SK-N-SH (cell line): ENCODE data around the gene ZNF697. TPM values are rescaled to one million over a fixed set of nuclear protein-coding genes. Genes with fewer than 3 reads are reported as not detected.

ENCODE experiments used
- CTCF ChIA-PET: fragments of 300-600, 350-600 bp; formaldehyde crosslinking; extraction: SDS; loops from one replicate; lab custom pipeline; 2021; lab: Yijun Ruan, JAX
- POLR2A ChIA-PET: fragments of 350-600 bp; sonication (Branson Sonifier 250); formaldehyde crosslinking; extraction: SDS; loops from one replicate; lab custom pipeline; 2020; ENCODE audit warnings: antibody characterized with exemption, inconsistent platforms; lab: Yijun Ruan, JAX
- DNase-seq: peaks from one replicate; pipeline ENCODE4 v3.0.0; 2012
- H2AFZ ChIP-seq: fragments of 200-600 bp; sonication (generic); 2 replicates; pipeline ENCODE4 v1.8.1; 2016; ENCODE audit warnings: antibody characterized with exemption, mild to moderate bottlenecking, low read depth
- H3F3A ChIP-seq: fragments of 200-600 bp; sonication (generic); replicated peaks from 2 replicates; pipeline ENCODE3; 2016; ENCODE audit warnings: antibody characterized with exemption, mild to moderate bottlenecking; ENCODE audit not compliant: insufficient read depth
- H3K27ac ChIP-seq, 2 experiments: fragments of 200-500 bp in 1 of 2; fragments of 200-600 bp in 1 of 2; sonication (Bioruptor generic) in 1 of 2; sonication (generic), shearing (Covaris generic) in 1 of 2; 2 replicates each; pipeline versions ENCODE4 v1.5.1 to v1.6.1; 2014 to 2016; ENCODE audit warnings: low read depth in 2 of 2, inconsistent platforms in 1 of 2, low read length in 1 of 2, mild to moderate bottlenecking in 1 of 2, mixed read lengths in 1 of 2
- H3K27me3 ChIP-seq: fragments of 200-600 bp; sonication (generic), shearing (Covaris generic); 2 replicates; pipeline ENCODE4 v1.6.1; 2016; ENCODE audit warnings: mixed run types; ENCODE audit not compliant: insufficient read depth
- H3K36me3 ChIP-seq, 2 experiments: fragments of 200-500 bp in 1 of 2; fragments of 200-600 bp in 1 of 2; sonication (Bioruptor generic) in 1 of 2; sonication (generic) in 1 of 2; replicated peaks in 1 of 2; 2 replicates each; pipeline versions ENCODE3 to v1.5.1; 2014 to 2016; ENCODE audit warnings: low read length in 1 of 2, mild to moderate bottlenecking in 1 of 2; ENCODE audit not compliant: insufficient read depth in 2 of 2, control insufficient read depth in 1 of 2
- H3K4me1 ChIP-seq, 2 experiments: fragments of 200-500 bp in 1 of 2; fragments of 200-600 bp in 1 of 2; sonication (Bioruptor generic) in 1 of 2; sonication (generic), shearing (Covaris generic) in 1 of 2; 2 replicates each; pipeline versions ENCODE4 v1.5.1 to v1.6.1; 2014 to 2016; ENCODE audit warnings: low read depth in 1 of 2, low read length in 1 of 2, mixed run types in 1 of 2; ENCODE audit not compliant: insufficient read depth in 2 of 2, control insufficient read depth in 1 of 2
- H3K4me2 ChIP-seq: fragments of 200-600 bp; sonication (generic), shearing (Covaris generic); 2 replicates; pipeline ENCODE4 v1.6.1; 2017; ENCODE audit warnings: mixed run types
- H3K4me3 ChIP-seq, 2 experiments: fragments of 200-500 bp in 1 of 2; fragments of 200-600 bp in 1 of 2; sonication (Bioruptor generic) in 1 of 2; sonication (generic), shearing (Covaris generic) in 1 of 2; 2 replicates each; pipeline versions ENCODE4 v1.5.1 to v1.8.1; 2014 to 2016; ENCODE audit warnings: low read depth in 2 of 2, inconsistent platforms in 1 of 2, low read length in 1 of 2, mild to moderate bottlenecking in 1 of 2, mixed read lengths in 1 of 2, moderate library complexity in 1 of 2
- H3K79me2 ChIP-seq: fragments of 200-600 bp; sonication (generic); 2 replicates; pipeline ENCODE4 v1.8.1; 2017; ENCODE audit warnings: mild to moderate bottlenecking; ENCODE audit not compliant: insufficient read depth
- H3K9ac ChIP-seq: fragments of 200-600 bp; sonication (generic); 2 replicates; pipeline ENCODE4 v1.6.1; 2017; ENCODE audit warnings: mixed run types
- H3K9me2 ChIP-seq: fragments of 200-600 bp; sonication (generic); 2 replicates; pipeline ENCODE4 v1.6.1; 2017; ENCODE audit warnings: mixed run types
- H3K9me3 ChIP-seq: fragments of 200-600 bp; sonication (generic); 2 replicates; pipeline ENCODE4 v1.6.1; 2017; ENCODE audit warnings: mixed run types, mild to moderate bottlenecking, moderate library complexity
- H4K20me1 ChIP-seq: fragments of 200-600 bp; sonication (generic); 2 replicates; pipeline ENCODE4 v1.6.1; 2017; ENCODE audit warnings: mild to moderate bottlenecking, mixed run types; ENCODE audit not compliant: insufficient read depth
- ELF1 ChIP-seq: IDR thresholded peaks from 2 replicates; pipeline ENCODE4 v1.4.0; 2012
- EZH2phosphoT487 ChIP-seq: fragments of 200-600 bp; sonication (generic); IDR thresholded peaks from 2 replicates; pipeline ENCODE4 v1.6.1; 2017; ENCODE audit warnings: low read depth, mixed run types, mild to moderate bottlenecking, antibody characterized with exemption, moderate library complexity, borderline replicate concordance
- FOXJ3 ChIP-seq: sonication (generic); formaldehyde crosslinking; IDR thresholded peaks from 2 replicates; pipeline ENCODE4 v1.5.1; 2020; ENCODE audit warnings: mild to moderate bottlenecking, missing genetic modification reagents
- FOXM1 ChIP-seq: IDR thresholded peaks from 2 replicates; pipeline ENCODE4 v1.4.0; 2012; ENCODE audit warnings: low read depth, mild to moderate bottlenecking
- GATA2 ChIP-seq: sonication (generic); formaldehyde crosslinking; IDR thresholded peaks from 2 replicates; pipeline ENCODE4 v1.5.0; 2020; ENCODE audit warnings: mild to moderate bottlenecking, missing genetic modification reagents
- JUND ChIP-seq: IDR thresholded peaks from 2 replicates; pipeline ENCODE4 v1.4.0; 2012
- MEF2A ChIP-seq: IDR thresholded peaks from 2 replicates; pipeline ENCODE4 v1.4.0; 2012; ENCODE audit warnings: low read depth, borderline replicate concordance
- MXI1 ChIP-seq: IDR thresholded peaks from 2 replicates; pipeline ENCODE4 v1.6.1; 2012; ENCODE audit warnings: mild to moderate bottlenecking, low read depth, low read length, improper control_type of control experiment
- NFIC ChIP-seq: IDR thresholded peaks from 2 replicates; pipeline ENCODE4 v1.4.0; 2012; ENCODE audit warnings: borderline replicate concordance
- NRF1 ChIP-seq: IDR thresholded peaks from 2 replicates; pipeline ENCODE4 v1.6.1; 2012; ENCODE audit warnings: low read depth, mild to moderate bottlenecking, low read length
- PBX3 ChIP-seq: IDR thresholded peaks from 2 replicates; pipeline ENCODE4; 2012
- POLR2AphosphoS5 ChIP-seq: IDR thresholded peaks from 2 replicates; pipeline ENCODE4 v1.6.1; 2012; ENCODE audit warnings: low read depth, low read length
- RAD21 ChIP-seq: IDR thresholded peaks from 2 replicates; pipeline ENCODE4 v1.6.1; 2012; ENCODE audit warnings: mild to moderate bottlenecking, low read length
- RCOR1 ChIP-seq: fragments of 150-350 bp; IDR thresholded peaks from 2 replicates; pipeline ENCODE4 v1.6.1; 2017; ENCODE audit warnings: antibody characterized with exemption, low read length
- REST ChIP-seq: IDR thresholded peaks from 2 replicates; pipeline ENCODE4 v1.6.1; 2012; ENCODE audit warnings: mild to moderate bottlenecking, low read depth, low read length, moderate library complexity
- RFX5 ChIP-seq: IDR thresholded peaks from 2 replicates; pipeline ENCODE4 v1.6.1; 2012; ENCODE audit warnings: mild to moderate bottlenecking, improper control_type of control experiment, low read length
- SIN3A ChIP-seq: IDR thresholded peaks from 2 replicates; pipeline ENCODE4 v1.6.1; 2012; ENCODE audit warnings: low read depth, mild to moderate bottlenecking, low read length, moderate library complexity, borderline replicate concordance
- SMC3 ChIP-seq: IDR thresholded peaks from 2 replicates; pipeline ENCODE4 v1.6.1; 2012; ENCODE audit warnings: low read depth, low read length, improper control_type of control experiment
- TAF1 ChIP-seq: IDR thresholded peaks from 2 replicates; pipeline ENCODE4 v1.6.1; 2012; ENCODE audit warnings: low read depth, mild to moderate bottlenecking, low read length, moderate library complexity, borderline replicate concordance
- TCF12 ChIP-seq: IDR thresholded peaks from 2 replicates; pipeline ENCODE4 v1.4.0; 2012
- WGBS: methylation state at CpG from one replicate; pipeline ENCODE4 v1.1.6; 2017; ENCODE audit warnings: low lambda C conversion rate; 5-methylcytosine and 5-hydroxymethylcytosine counted together
- polyA plus RNA-seq, 3 experiments: library from polyadenylated mRNA; depleted of rRNA; stranded (reverse); fragments of >200 nt; gene quantifications; 2 replicates each; pipeline ENCODE4 v1.2.3, GENCODE V29; 2012

Gene ZNF697
- polyA plus RNA-seq, 1 of the 3 experiments (the other 2 are of a cell fraction) = 3.4 TPM

GRCh38 chr1:119626841-119627240, 21.2 kb downstream of the ZNF697 start:
- Histone ChIP-seq H3K27ac (peak overlapping the region in 1 of 2 experiments; percentile 55; a peak in 1 of 4 replicates), H4K20me1 (peaks cover 42% of the 10 kb centered on the region), H2AFZ (no peak overlapping the region), H3K4me3 (no peak overlapping the region), H3K4me1 (peaks cover 11% of the 10 kb centered on the region in 2 experiments), H3K9me2 (no peaks in the 10 kb centered on the region), H3K9ac (no peak overlapping the region), H3K27me3 (no peaks in the 10 kb centered on the region), H3K4me2 (peak overlapping the region; percentile 50; the same call in 1 of the 2 replicates), H3K79me2 (peaks cover 53% of the 10 kb centered on the region), H3F3A (no peaks in the 10 kb centered on the region), H3K36me3 (peaks cover 26 to 30% of the 10 kb centered on the region in 2 experiments), H3K9me3 (no peaks in the 10 kb centered on the region)
- TF ChIP-seq PBX3 (peak; percentile 86), MEF2A (peak; percentile 49; the same call in 1 of the 2 replicates), TCF12 (peak; percentile 14; the same call in 1 of the 2 replicates), RFX5 (no peak), EZH2phosphoT487 (no peak), JUND (0 out of 2 replicates have a peak, but pooled peaks have one; percentile 44), NFIC (peak; percentile 57; the same call in 1 of the 2 replicates), NRF1 (no peak), FOXJ3 (no peak), REST (no peak), TAF1 (no peak)
- WGBS = 37% methylated on average over 3 of the region's 3 CpGs
- DNase-seq = no peak
- ChIA-PET CTCF (interaction anchor here (0.8 to 6.4 kb wide), 4 partner anchors 12 to 36 kb away, joined by 3 to 39 read pairs (median 3); no protein-coding TSS in a partner anchor), POLR2A (no interaction called here)

GRCh38 chr1:119626011-119626545, 22.0 kb downstream of the ZNF697 start:
- Histone ChIP-seq H3K9ac (no peak overlapping the region), H3K4me1 (peaks cover 6 to 7% of the 10 kb centered on the region in 2 experiments; a peak in 2 of 4 replicates), H3K4me2 (no peak overlapping the region), H2AFZ (no peak overlapping the region), H3K36me3 (peaks cover 26 to 32% of the 10 kb centered on the region in 2 experiments), H3K9me2 (no peaks in the 10 kb centered on the region), H3K27me3 (no peaks in the 10 kb centered on the region), H3K79me2 (peaks cover 46% of the 10 kb centered on the region), H3K27ac (no peak overlapping the region), H4K20me1 (peaks cover 38% of the 10 kb centered on the region), H3K9me3 (no peaks in the 10 kb centered on the region), H3F3A (no peaks in the 10 kb centered on the region), H3K4me3 (no peak overlapping the region)
- DNase-seq = no peak
- WGBS = 97% methylated on average over 3 of the region's 3 CpGs
- CTCF ChIA-PET = interaction anchor here (0.8 to 6.4 kb wide), 5 partner anchors 11 to 49 kb away, joined by 3 to 39 read pairs (median 3); no protein-coding TSS in a partner anchor
- POLR2A ChIA-PET = no interaction called here
- TF ChIP-seq GATA2 (CRISPR knock-in tag) (no peak), POLR2AphosphoS5 (no peak), TAF1 (no peak), RAD21 (no peak), FOXM1 (no peak), SIN3A (no peak), ELF1 (no peak), RFX5 (no peak), FOXJ3 (no peak), RCOR1 (no peak), REST (no peak), SMC3 (no peak), MXI1 (no peak)
